SK-N-SH (cell line): ENCODE results near the gene EVX1. TPM values are rescaled to one million over a fixed set of nuclear protein-coding genes. Genes with fewer than 3 reads are reported as not detected.

ENCODE experiments used
- CTCF ChIA-PET: fragments of 300-600, 350-600 bp; formaldehyde crosslinking; extraction: SDS; loops from one replicate; lab custom pipeline; 2021; lab: Yijun Ruan, JAX
- POLR2A ChIA-PET: fragments of 350-600 bp; sonication (Branson Sonifier 250); formaldehyde crosslinking; extraction: SDS; loops from one replicate; lab custom pipeline; 2020; ENCODE audit warnings: antibody characterized with exemption, inconsistent platforms; lab: Yijun Ruan, JAX
- DNase-seq: peaks from one replicate; pipeline ENCODE4 v3.0.0; 2012
- H2AFZ ChIP-seq: fragments of 200-600 bp; sonication (generic); 2 replicates; pipeline ENCODE4 v1.8.1; 2016; ENCODE audit warnings: antibody characterized with exemption, mild to moderate bottlenecking, low read depth
- H3F3A ChIP-seq: fragments of 200-600 bp; sonication (generic); replicated peaks from 2 replicates; pipeline ENCODE3; 2016; ENCODE audit warnings: antibody characterized with exemption, mild to moderate bottlenecking; ENCODE audit not compliant: insufficient read depth
- H3K27ac ChIP-seq, 2 experiments: fragments of 200-500 bp in 1 of 2; fragments of 200-600 bp in 1 of 2; sonication (Bioruptor generic) in 1 of 2; sonication (generic), shearing (Covaris generic) in 1 of 2; 2 replicates each; pipeline versions ENCODE4 v1.5.1 to v1.6.1; 2014 to 2016; ENCODE audit warnings: low read depth in 2 of 2, inconsistent platforms in 1 of 2, low read length in 1 of 2, mild to moderate bottlenecking in 1 of 2, mixed read lengths in 1 of 2
- H3K27me3 ChIP-seq: fragments of 200-600 bp; sonication (generic), shearing (Covaris generic); 2 replicates; pipeline ENCODE4 v1.6.1; 2016; ENCODE audit warnings: mixed run types; ENCODE audit not compliant: insufficient read depth
- H3K36me3 ChIP-seq, 2 experiments: fragments of 200-500 bp in 1 of 2; fragments of 200-600 bp in 1 of 2; sonication (Bioruptor generic) in 1 of 2; sonication (generic) in 1 of 2; replicated peaks in 1 of 2; 2 replicates each; pipeline versions ENCODE3 to v1.5.1; 2014 to 2016; ENCODE audit warnings: low read length in 1 of 2, mild to moderate bottlenecking in 1 of 2; ENCODE audit not compliant: insufficient read depth in 2 of 2, control insufficient read depth in 1 of 2
- H3K4me1 ChIP-seq, 2 experiments: fragments of 200-500 bp in 1 of 2; fragments of 200-600 bp in 1 of 2; sonication (Bioruptor generic) in 1 of 2; sonication (generic), shearing (Covaris generic) in 1 of 2; 2 replicates each; pipeline versions ENCODE4 v1.5.1 to v1.6.1; 2014 to 2016; ENCODE audit warnings: low read depth in 1 of 2, low read length in 1 of 2, mixed run types in 1 of 2; ENCODE audit not compliant: insufficient read depth in 2 of 2, control insufficient read depth in 1 of 2
- H3K4me2 ChIP-seq: fragments of 200-600 bp; sonication (generic), shearing (Covaris generic); 2 replicates; pipeline ENCODE4 v1.6.1; 2017; ENCODE audit warnings: mixed run types
- H3K4me3 ChIP-seq, 2 experiments: fragments of 200-500 bp in 1 of 2; fragments of 200-600 bp in 1 of 2; sonication (Bioruptor generic) in 1 of 2; sonication (generic), shearing (Covaris generic) in 1 of 2; 2 replicates each; pipeline versions ENCODE4 v1.5.1 to v1.8.1; 2014 to 2016; ENCODE audit warnings: low read depth in 2 of 2, inconsistent platforms in 1 of 2, low read length in 1 of 2, mild to moderate bottlenecking in 1 of 2, mixed read lengths in 1 of 2, moderate library complexity in 1 of 2
- H3K79me2 ChIP-seq: fragments of 200-600 bp; sonication (generic); 2 replicates; pipeline ENCODE4 v1.8.1; 2017; ENCODE audit warnings: mild to moderate bottlenecking; ENCODE audit not compliant: insufficient read depth
- H3K9ac ChIP-seq: fragments of 200-600 bp; sonication (generic); 2 replicates; pipeline ENCODE4 v1.6.1; 2017; ENCODE audit warnings: mixed run types
- H3K9me2 ChIP-seq: fragments of 200-600 bp; sonication (generic); 2 replicates; pipeline ENCODE4 v1.6.1; 2017; ENCODE audit warnings: mixed run types
- H3K9me3 ChIP-seq: fragments of 200-600 bp; sonication (generic); 2 replicates; pipeline ENCODE4 v1.6.1; 2017; ENCODE audit warnings: mixed run types, mild to moderate bottlenecking, moderate library complexity
- H4K20me1 ChIP-seq: fragments of 200-600 bp; sonication (generic); 2 replicates; pipeline ENCODE4 v1.6.1; 2017; ENCODE audit warnings: mild to moderate bottlenecking, mixed run types; ENCODE audit not compliant: insufficient read depth
- CHD2 ChIP-seq: fragments of 150-350 bp; IDR thresholded peaks from 2 replicates; pipeline ENCODE4 v1.6.1; 2018; ENCODE audit warnings: low read length; ENCODE audit not compliant: partially characterized antibody
- CTCF ChIP-seq: fragments of 200-600 bp; sonication (generic); IDR thresholded peaks from 2 replicates; pipeline ENCODE4 v1.6.1; 2017; ENCODE audit warnings: antibody characterized with exemption, mild to moderate bottlenecking, moderate library complexity
- ELF1 ChIP-seq: IDR thresholded peaks from 2 replicates; pipeline ENCODE4 v1.4.0; 2012
- FOSL2 ChIP-seq: IDR thresholded peaks from 2 replicates; pipeline ENCODE4 v1.4.0; 2012; ENCODE audit warnings: low read depth, mild to moderate bottlenecking, moderate library complexity, borderline replicate concordance
- FOXJ3 ChIP-seq: sonication (generic); formaldehyde crosslinking; IDR thresholded peaks from 2 replicates; pipeline ENCODE4 v1.5.1; 2020; ENCODE audit warnings: mild to moderate bottlenecking, missing genetic modification reagents
- GABPA ChIP-seq: IDR thresholded peaks from 2 replicates; pipeline ENCODE4 v1.4.0; 2012; ENCODE audit warnings: low read depth, mild to moderate bottlenecking
- JUND ChIP-seq: IDR thresholded peaks from 2 replicates; pipeline ENCODE4 v1.4.0; 2012
- MAX ChIP-seq: IDR thresholded peaks from 2 replicates; pipeline ENCODE4 v1.4.0; 2012; ENCODE audit warnings: low read depth
- MEF2A ChIP-seq: IDR thresholded peaks from 2 replicates; pipeline ENCODE4 v1.4.0; 2012; ENCODE audit warnings: low read depth, borderline replicate concordance
- MXI1 ChIP-seq: IDR thresholded peaks from 2 replicates; pipeline ENCODE4 v1.6.1; 2012; ENCODE audit warnings: mild to moderate bottlenecking, low read depth, low read length, improper control_type of control experiment
- POLR2AphosphoS5 ChIP-seq: IDR thresholded peaks from 2 replicates; pipeline ENCODE4 v1.6.1; 2012; ENCODE audit warnings: low read depth, low read length
- RAD21 ChIP-seq: IDR thresholded peaks from 2 replicates; pipeline ENCODE4 v1.6.1; 2012; ENCODE audit warnings: mild to moderate bottlenecking, low read length
- SIN3A ChIP-seq: IDR thresholded peaks from 2 replicates; pipeline ENCODE4 v1.6.1; 2012; ENCODE audit warnings: low read depth, mild to moderate bottlenecking, low read length, moderate library complexity, borderline replicate concordance
- SMC3 ChIP-seq: IDR thresholded peaks from 2 replicates; pipeline ENCODE4 v1.6.1; 2012; ENCODE audit warnings: low read depth, low read length, improper control_type of control experiment
- TAF1 ChIP-seq: IDR thresholded peaks from 2 replicates; pipeline ENCODE4 v1.6.1; 2012; ENCODE audit warnings: low read depth, mild to moderate bottlenecking, low read length, moderate library complexity, borderline replicate concordance
- TCF12 ChIP-seq: IDR thresholded peaks from 2 replicates; pipeline ENCODE4 v1.4.0; 2012
- TEAD4 ChIP-seq: IDR thresholded peaks from 2 replicates; pipeline ENCODE4 v1.4.0; 2012; ENCODE audit warnings: mild to moderate bottlenecking, borderline replicate concordance; ENCODE audit not compliant: insufficient read depth
- USF1 ChIP-seq: IDR thresholded peaks from 2 replicates; pipeline ENCODE4 v1.4.0; 2012; ENCODE audit warnings: low read depth, borderline replicate concordance
- USF2 ChIP-seq: fragments of 150-350 bp; IDR thresholded peaks from 2 replicates; pipeline ENCODE4 v1.6.1; 2017; ENCODE audit warnings: antibody characterized with exemption, low read length, low read depth, borderline replicate concordance
- ZBTB33 ChIP-seq: IDR thresholded peaks from 2 replicates; pipeline ENCODE4 v1.4.0; 2012; ENCODE audit warnings: low read depth, borderline replicate concordance
- WGBS: methylation state at CpG from one replicate; pipeline ENCODE4 v1.1.6; 2017; ENCODE audit warnings: low lambda C conversion rate; 5-methylcytosine and 5-hydroxymethylcytosine counted together
- polyA plus RNA-seq, 3 experiments: library from polyadenylated mRNA; depleted of rRNA; stranded (reverse); fragments of >200 nt; gene quantifications; 2 replicates each; pipeline ENCODE4 v1.2.3, GENCODE V29; 2012

The EVX1 gene
- polyA plus RNA-seq, 1 of the 3 experiments (the other 2 are of a cell fraction): not detected

GRCh38 chr7:27263781-27264180, 21.2 kb downstream of the EVX1 start:
- H3K9me2 ChIP-seq: no peaks in the 10 kb centered on the region
- no peaks in the 10 kb centered on the region for H4K20me1 ChIP-seq
- H3K27ac ChIP-seq: no peak overlapping the region
- peaks cover 57% of the 10 kb centered on the region for H3K27me3 ChIP-seq
- no peak overlapping the region for H3K4me2 ChIP-seq
- no peaks in the 10 kb centered on the region for H3F3A ChIP-seq
- H3K4me3 ChIP-seq: no peak overlapping the region
- ChIA-PET CTCF (interaction anchor here (1.2 to 1.7 kb wide), 2 partner anchors 9 to 29 kb away, joined by 3 to 4 read pairs; no protein-coding TSS in a partner anchor), POLR2A (no interaction called here)
- no peaks in the 10 kb centered on the region for H3K4me1 ChIP-seq
- H3K79me2 ChIP-seq: no peaks in the 10 kb centered on the region
- no peak overlapping the region for H3K9ac ChIP-seq
- TF ChIP-seq GABPA (no peak), USF2 (no peak), MEF2A (no peak), RAD21 (no peak), POLR2AphosphoS5 (no peak), ELF1 (no peak), JUND (no peak)
- no peaks in the 10 kb centered on the region for H3K36me3 ChIP-seq
- no peaks in the 10 kb centered on the region for H3K9me3 ChIP-seq
- WGBS: 8% methylated on average over 2 of the region's 2 CpGs
- no peak for DNase-seq
- H2AFZ ChIP-seq: no peak overlapping the region

GRCh38 chr7:27269455-27269854, 26.9 kb downstream of the EVX1 start:
- no peak for DNase-seq
- no peak overlapping the region for H3K9ac ChIP-seq
- ChIA-PET POLR2A (no interaction called here), CTCF (no interaction called here)
- no peaks in the 10 kb centered on the region for H3K4me1 ChIP-seq
- H3K9me3 ChIP-seq: peaks cover 10% of the 10 kb centered on the region
- TF ChIP-seq TEAD4 (no peak), ZBTB33 (no peak), USF2 (no peak), FOSL2 (no peak), CTCF (no peak), MXI1 (no peak), SMC3 (no peak), CHD2 (no peak), MAX (no peak), FOXJ3 (CRISPR knock-in tag) (no peak), TAF1 (no peak), JUND (no peak), TCF12 (no peak), MEF2A (no peak), USF1 (no peak), SIN3A (no peak)
- H4K20me1 ChIP-seq: no peaks in the 10 kb centered on the region
- H3K9me2 ChIP-seq: no peaks in the 10 kb centered on the region
- 59% methylated on average over 14 of the region's 14 CpGs for WGBS
- H2AFZ ChIP-seq: no peak overlapping the region
- H3K27me3 ChIP-seq: peaks cover 13% of the 10 kb centered on the region; the same call in 1 of the 2 replicates
- no peaks in the 10 kb centered on the region for H3F3A ChIP-seq
- no peak overlapping the region for H3K4me2 ChIP-seq
- no peak overlapping the region for H3K4me3 ChIP-seq
- H3K36me3 ChIP-seq: no peaks in the 10 kb centered on the region
- no peaks in the 10 kb centered on the region for H3K79me2 ChIP-seq
- H3K27ac ChIP-seq: no peak overlapping the region
